ENCODE measurements around the gene PACS2. TPM values are rescaled to one million over a fixed set of nuclear protein-coding genes. Genes with fewer than 3 reads are reported as not detected.

PACS2 gene
- polyA plus RNA-seq, 3 donors, result 3.1 to 87.0 (median 3.7) TPM

GRCh38 chr14:105279642-105280361 lies 34.7 kb upstream of the PACS2 start:
- no peak for DNase-seq
- Mint-ChIP-seq H3K4me1 (peaks cover 17% of the 10 kb centered on the region), H3K36me3 (peaks cover 28 to 45% of the 10 kb centered on the region in 2 donors), H3K27ac (no peak overlapping the region), H3K9me3 (no peaks in the 10 kb centered on the region), H3K27me3 (ENCODE audit: low read depth in 3 of 3) (no peaks in the 10 kb centered on the region), H3K4me3 (no peak overlapping the region)
- H3K79me2 ChIP-seq (ENCODE audit: insufficient read depth, low read length), result peaks cover 54% of the 10 kb centered on the region
- H2AFZ ChIP-seq (ENCODE audit: insufficient read depth, low read depth, low read length, poor library complexity, severe bottlenecking), result no peak overlapping the region
- no peak overlapping the region for H3K4me3 ChIP-seq (replicated peaks in 1 of 3; ENCODE audit: low read depth in 2 of 3, low read length in 3 of 3)
- no peaks in the 10 kb centered on the region for H3K9me3 ChIP-seq (replicated peaks in 1 of 2; ENCODE audit: control insufficient read depth in 1 of 2, insufficient read depth in 1 of 2, low read length in 2 of 2)
- peaks cover 7 to 27% of the 10 kb centered on the region in 2 donors for H3K36me3 ChIP-seq (replicated peaks in 1 of 2; ENCODE audit: control insufficient read depth in 1 of 2, insufficient read depth in 2 of 2, low read length in 2 of 2)
- H3K4me2 ChIP-seq (replicated peaks; ENCODE audit: extremely low read depth, low read length, poor library complexity, severe bottlenecking), result no peak overlapping the region
- H3K4me1 ChIP-seq (ENCODE audit: control insufficient read depth in 1 of 2, insufficient read depth in 2 of 2, low read length in 2 of 2), result peaks cover 6 to 8% of the 10 kb centered on the region in 2 donors
- no peak overlapping the region for H3K27ac ChIP-seq (ENCODE audit: low read depth in 1 of 2, low read length in 2 of 2)
- no peak overlapping the region for H3K9ac ChIP-seq (ENCODE audit: insufficient read depth, low read length, poor library complexity, severe bottlenecking)
- intact Hi-C loops (cut with micrococcal nuclease), result no loop called here
- no peaks in the 10 kb centered on the region for H3K27me3 ChIP-seq (ENCODE audit: control insufficient read depth in 2 of 2, insufficient read depth in 2 of 2, low read length in 2 of 2)
- no peak for TF ChIP-seq CTCF (IDR thresholded peaks at IDR 0.05)
- peaks cover 71% of the 10 kb centered on the region for H4K20me1 ChIP-seq (ENCODE audit: insufficient read depth, low read length)
- WGBS (ENCODE audit: insufficient coverage), result 94% methylated on average over 17 of the region's 18 CpGs

GRCh38 chr14:105280525-105280924 lies 34.0 kb upstream of the PACS2 start:
- no peak for DNase-seq
- 99% methylated on average over 12 of the region's 21 CpGs for WGBS (ENCODE audit: insufficient coverage)
- TF ChIP-seq CTCF (IDR thresholded peaks at IDR 0.05), result no peak

More at GRCh38 chr14:105280525-105280924, 34.0 kb upstream of the PACS2 start:
- H3K4me3 ChIP-seq (replicated peaks in 1 of 3; ENCODE audit: low read depth in 2 of 3, low read length in 3 of 3), result no peak overlapping the region
- peaks cover 71% of the 10 kb centered on the region for H4K20me1 ChIP-seq (ENCODE audit: insufficient read depth, low read length)
- H3K9ac ChIP-seq (ENCODE audit: insufficient read depth, low read length, poor library complexity, severe bottlenecking), result no peak overlapping the region
- intact Hi-C loops (cut with micrococcal nuclease), result no loop called here
- no peaks in the 10 kb centered on the region for H3K9me3 Mint-ChIP-seq
- H3K4me1 Mint-ChIP-seq, result peaks cover 23% of the 10 kb centered on the region
- H3K27me3 ChIP-seq (ENCODE audit: control insufficient read depth in 2 of 2, insufficient read depth in 2 of 2, low read length in 2 of 2), result no peaks in the 10 kb centered on the region
- H2AFZ ChIP-seq (ENCODE audit: insufficient read depth, low read depth, low read length, poor library complexity, severe bottlenecking), result no peak overlapping the region
- no peak overlapping the region for H3K27ac ChIP-seq (ENCODE audit: low read depth in 1 of 2, low read length in 2 of 2)
- peaks cover 35 to 52% of the 10 kb centered on the region in 2 donors for H3K36me3 Mint-ChIP-seq
- no peaks in the 10 kb centered on the region for H3K27me3 Mint-ChIP-seq (ENCODE audit: low read depth in 3 of 3)
- H3K27ac Mint-ChIP-seq, result no peak overlapping the region
- H3K4me1 ChIP-seq (ENCODE audit: control insufficient read depth in 1 of 2, insufficient read depth in 2 of 2, low read length in 2 of 2), result peaks cover 6 to 8% of the 10 kb centered on the region in 2 donors
- peaks cover 7 to 31% of the 10 kb centered on the region in 2 donors for H3K36me3 ChIP-seq (replicated peaks in 1 of 2; ENCODE audit: control insufficient read depth in 1 of 2, insufficient read depth in 2 of 2, low read length in 2 of 2)
- H3K79me2 ChIP-seq (ENCODE audit: insufficient read depth, low read length), result peaks cover 49% of the 10 kb centered on the region
- H3K4me2 ChIP-seq (replicated peaks; ENCODE audit: extremely low read depth, low read length, poor library complexity, severe bottlenecking), result no peak overlapping the region
- H3K9me3 ChIP-seq (replicated peaks in 1 of 2; ENCODE audit: control insufficient read depth in 1 of 2, insufficient read depth in 1 of 2, low read length in 2 of 2), result no peaks in the 10 kb centered on the region
- H3K4me3 Mint-ChIP-seq, result no peak overlapping the region
